HCT116 (cell line): ENCODE results near the gene COX20.

Experiments used
- EZH2 ChIP-seq: fragments of 200-600 bp; sonication (generic); IDR thresholded peaks from 2 replicates; pipeline ENCODE4 v1.6.1; 2017; ENCODE audit warnings: antibody characterized with exemption, mixed run types
- POLR2A ChIP-seq: IDR thresholded peaks from 2 replicates; pipeline ENCODE4 v1.7.0; 2011; ENCODE audit warnings: borderline replicate concordance; ENCODE audit not compliant: insufficient read depth, insufficient read length; ENCODE audit errors: extremely low read depth
- POLR2AphosphoS5 ChIP-seq: IDR thresholded peaks from 2 replicates; pipeline ENCODE4 v1.6.1; 2011; ENCODE audit warnings: mild to moderate bottlenecking, low read depth, low read length, moderate library complexity
- RAD21 ChIP-seq: IDR thresholded peaks from 2 replicates; pipeline ENCODE4 v1.6.1; 2012; ENCODE audit warnings: low read depth, mild to moderate bottlenecking
- REST ChIP-seq: IDR thresholded peaks from 2 replicates; pipeline ENCODE4 v1.6.1; 2012; ENCODE audit warnings: low read depth
- TF ChIP-seq, protein P1 (sequence below), 3 experiments: fragments of 200-600 bp in 1 of 3; sonication (generic) in 1 of 3; IDR thresholded peaks in 2 of 3; conservative IDR thresholded peaks in 1 of 3; 2 replicates each; pipeline ENCODE4 v1.5.1; 2012 to 2017; ENCODE audit warnings: low read depth in 2 of 3, low read length in 2 of 3, antibody characterized with exemption in 1 of 3, borderline replicate concordance in 1 of 3, control low read depth in 1 of 3, mild to moderate bottlenecking in 1 of 3, mixed read lengths in 1 of 3, mixed run types in 1 of 3, moderate library complexity in 1 of 3; ENCODE audit not compliant: insufficient read depth in 1 of 3

DNA sequence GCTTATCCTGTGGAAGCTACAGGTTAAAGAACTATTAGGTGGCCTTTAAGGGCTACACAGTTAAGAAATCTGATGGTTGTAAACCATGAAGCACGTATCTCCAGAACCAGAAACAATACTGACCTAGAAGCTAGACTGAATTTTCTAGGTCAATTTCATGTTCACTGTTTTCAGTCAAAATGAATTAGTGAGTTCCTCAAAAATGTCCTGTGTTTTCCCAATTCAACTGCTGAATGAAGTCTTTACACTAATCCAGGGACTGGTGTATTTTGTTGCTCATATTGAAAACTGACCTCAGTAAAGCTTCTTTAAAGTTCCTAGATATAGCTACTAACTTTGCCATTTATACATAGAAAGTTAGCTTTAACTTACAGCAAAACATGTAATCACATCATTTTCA lies 22.9 kb downstream of the COX20 start:
- TF ChIP-seq RAD21 (no peak), POLR2AphosphoS5 (no peak), EZH2 (no peak), REST (no peak), POLR2A (no peak)
- TF ChIP-seq, protein P1, sequence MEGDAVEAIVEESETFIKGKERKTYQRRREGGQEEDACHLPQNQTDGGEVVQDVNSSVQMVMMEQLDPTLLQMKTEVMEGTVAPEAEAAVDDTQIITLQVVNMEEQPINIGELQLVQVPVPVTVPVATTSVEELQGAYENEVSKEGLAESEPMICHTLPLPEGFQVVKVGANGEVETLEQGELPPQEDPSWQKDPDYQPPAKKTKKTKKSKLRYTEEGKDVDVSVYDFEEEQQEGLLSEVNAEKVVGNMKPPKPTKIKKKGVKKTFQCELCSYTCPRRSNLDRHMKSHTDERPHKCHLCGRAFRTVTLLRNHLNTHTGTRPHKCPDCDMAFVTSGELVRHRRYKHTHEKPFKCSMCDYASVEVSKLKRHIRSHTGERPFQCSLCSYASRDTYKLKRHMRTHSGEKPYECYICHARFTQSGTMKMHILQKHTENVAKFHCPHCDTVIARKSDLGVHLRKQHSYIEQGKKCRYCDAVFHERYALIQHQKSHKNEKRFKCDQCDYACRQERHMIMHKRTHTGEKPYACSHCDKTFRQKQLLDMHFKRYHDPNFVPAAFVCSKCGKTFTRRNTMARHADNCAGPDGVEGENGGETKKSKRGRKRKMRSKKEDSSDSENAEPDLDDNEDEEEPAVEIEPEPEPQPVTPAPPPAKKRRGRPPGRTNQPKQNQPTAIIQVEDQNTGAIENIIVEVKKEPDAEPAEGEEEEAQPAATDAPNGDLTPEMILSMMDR (IDR thresholded peaks at IDR 0.05 in 2 of 3, conservative IDR thresholded peaks at IDR 0.05 in 1 of 3; ENCODE audit: borderline replicate concordance in 1 of 3, insufficient read depth in 1 of 3, low read depth in 2 of 3, low read length in 2 of 3): no peak
